IPS-20b (cell line): ENCODE measurements around the gene DPYD.

ENCODE experiments used
- H3K27ac ChIP-seq: one replicate; pipeline ENCODE4 v1.5.1; 2013; ENCODE audit warnings: low read length
- H3K27me3 ChIP-seq: 2 replicates; pipeline ENCODE4 v1.6.1; 2013; ENCODE audit warnings: mild to moderate bottlenecking, low read length, inconsistent platforms; ENCODE audit not compliant: insufficient read depth
- H3K36me3 ChIP-seq: 2 replicates; pipeline ENCODE4 v1.6.1; 2013; ENCODE audit warnings: low read depth, mild to moderate bottlenecking, inconsistent platforms, low read length, moderate library complexity; ENCODE audit not compliant: insufficient read depth
- H3K4me1 ChIP-seq: 2 replicates; pipeline ENCODE4 v1.6.1; 2013; ENCODE audit warnings: mild to moderate bottlenecking, control low read depth, inconsistent platforms, low read length, moderate library complexity; ENCODE audit not compliant: insufficient read depth
- H3K4me3 ChIP-seq: 2 replicates; pipeline ENCODE4 v1.5.1; 2013; ENCODE audit warnings: mild to moderate bottlenecking, low read length, inconsistent platforms
- H3K9ac ChIP-seq: 2 replicates; pipeline ENCODE4 v1.6.1; 2013; ENCODE audit warnings: low read depth, mild to moderate bottlenecking, inconsistent platforms, low read length, moderate library complexity
- H3K9me3 ChIP-seq: 2 replicates; pipeline ENCODE4 v1.6.1; 2013; ENCODE audit warnings: mild to moderate bottlenecking, low read depth, low read length, inconsistent platforms; ENCODE audit not compliant: insufficient read depth

Gene DPYD

GRCh38 chr1:97832481-97832880, 88.4 kb downstream of the DPYD start:
- H3K4me3 ChIP-seq, result no peak overlapping the region
- no peak overlapping the region for H3K9ac ChIP-seq
- no peaks in the 10 kb centered on the region for H3K27me3 ChIP-seq
- no peaks in the 10 kb centered on the region for H3K9me3 ChIP-seq
- H3K4me1 ChIP-seq, result no peaks in the 10 kb centered on the region
- no peak overlapping the region for H3K27ac ChIP-seq
- H3K36me3 ChIP-seq, result no peaks in the 10 kb centered on the region

GRCh38 chr1:97827887-97828286, 92.9 kb downstream of the DPYD start:
- Histone ChIP-seq H3K4me1 (peaks cover 4% of the 10 kb centered on the region; the same call in 1 of the 2 replicates), H3K36me3 (no peaks in the 10 kb centered on the region), H3K9me3 (no peaks in the 10 kb centered on the region), H3K27ac (no peak overlapping the region), H3K27me3 (no peaks in the 10 kb centered on the region), H3K9ac (no peak overlapping the region), H3K4me3 (no peak overlapping the region)

GRCh38 chr1:97826820-97827219, 94.0 kb downstream of the DPYD start:
- Histone ChIP-seq H3K27me3 (no peaks in the 10 kb centered on the region), H3K9me3 (no peaks in the 10 kb centered on the region), H3K27ac (no peak overlapping the region), H3K36me3 (no peaks in the 10 kb centered on the region), H3K4me3 (no peak overlapping the region), H3K4me1 (peaks cover 4% of the 10 kb centered on the region; the same call in 1 of the 2 replicates), H3K9ac (no peak overlapping the region)

- H3K4me3 ChIP-seq, result no peak overlapping the region
- H3K27ac ChIP-seq, result no peak overlapping the region
- H3K9me3 ChIP-seq, result no peaks in the 10 kb centered on the region
- H3K36me3 ChIP-seq, result no peaks in the 10 kb centered on the region
- no peak overlapping the region for H3K9ac ChIP-seq
- H3K27me3 ChIP-seq, result no peaks in the 10 kb centered on the region
- peaks cover 4% of the 10 kb centered on the region; the same call in 1 of the 2 replicates for H3K4me1 ChIP-seq
These were observed 96.2 kb downstream of the DPYD start for GRCh38 chr1:97824624-97825023.

- Histone ChIP-seq H3K27ac (no peak overlapping the region), H3K4me3 (no peak overlapping the region), H3K36me3 (no peaks in the 10 kb centered on the region), H3K9me3 (no peaks in the 10 kb centered on the region), H3K27me3 (no peaks in the 10 kb centered on the region), H3K9ac (no peak overlapping the region), H3K4me1 (peaks cover 4% of the 10 kb centered on the region; the same call in 1 of the 2 replicates)
These were observed 96.6 kb downstream of the DPYD start for GRCh38 chr1:97824200-97824599.

- H3K9ac ChIP-seq, result no peak overlapping the region
- H3K27ac ChIP-seq, result no peak overlapping the region
These were observed 100.2 kb downstream of the DPYD start for GRCh38 chr1:97820470-97821188.

GRCh38 chr1:97816927-97817326, 103.9 kb downstream of the DPYD start:
- Histone ChIP-seq H3K36me3 (no peaks in the 10 kb centered on the region), H3K27me3 (no peaks in the 10 kb centered on the region), H3K4me3 (no peak overlapping the region), H3K4me1 (no peaks in the 10 kb centered on the region; the same call in 1 of the 2 replicates), H3K27ac (no peak overlapping the region), H3K9ac (no peak overlapping the region), H3K9me3 (no peaks in the 10 kb centered on the region)

More at GRCh38 chr1:97820470-97821188, 100.2 kb downstream of the DPYD start:
- H3K27me3 ChIP-seq, result no peaks in the 10 kb centered on the region
- H3K9me3 ChIP-seq, result no peaks in the 10 kb centered on the region
- peaks cover 4% of the 10 kb centered on the region; the same call in 1 of the 2 replicates for H3K4me1 ChIP-seq
- no peak overlapping the region for H3K4me3 ChIP-seq
- no peaks in the 10 kb centered on the region for H3K36me3 ChIP-seq

- Histone ChIP-seq H3K9ac (no peak overlapping the region), H3K9me3 (no peaks in the 10 kb centered on the region), H3K36me3 (no peaks in the 10 kb centered on the region), H3K27ac (no peak overlapping the region), H3K27me3 (no peaks in the 10 kb centered on the region), H3K4me3 (no peak overlapping the region), H3K4me1 (no peaks in the 10 kb centered on the region; the same call in 1 of the 2 replicates)
These were observed 106.0 kb downstream of the DPYD start for GRCh38 chr1:97814804-97815203.

- Histone ChIP-seq H3K4me1 (no peaks in the 10 kb centered on the region; the same call in 1 of the 2 replicates), H3K4me3 (no peak overlapping the region), H3K9ac (no peak overlapping the region), H3K9me3 (no peaks in the 10 kb centered on the region), H3K27ac (no peak overlapping the region), H3K27me3 (no peaks in the 10 kb centered on the region), H3K36me3 (no peaks in the 10 kb centered on the region)
These were observed 106.7 kb downstream of the DPYD start for GRCh38 chr1:97814121-97814520.

- no peaks in the 10 kb centered on the region for H3K9me3 ChIP-seq
- H3K27me3 ChIP-seq, result no peaks in the 10 kb centered on the region
- no peaks in the 10 kb centered on the region; the same call in 1 of the 2 replicates for H3K4me1 ChIP-seq
- H3K27ac ChIP-seq, result no peak overlapping the region
- H3K4me3 ChIP-seq, result no peak overlapping the region
- H3K36me3 ChIP-seq, result no peaks in the 10 kb centered on the region
- H3K9ac ChIP-seq, result no peak overlapping the region
These were observed 108.8 kb downstream of the DPYD start for GRCh38 chr1:97812076-97812475.

- no peaks in the 10 kb centered on the region for H3K36me3 ChIP-seq
- no peak overlapping the region for H3K27ac ChIP-seq
- H3K4me1 ChIP-seq, result no peaks in the 10 kb centered on the region
- no peak overlapping the region for H3K4me3 ChIP-seq
- no peaks in the 10 kb centered on the region for H3K27me3 ChIP-seq
- H3K9me3 ChIP-seq, result no peaks in the 10 kb centered on the region
- no peak overlapping the region for H3K9ac ChIP-seq
These were observed 113.8 kb downstream of the DPYD start for GRCh38 chr1:97806996-97807520.

GRCh38 chr1:97806326-97806725, 114.5 kb downstream of the DPYD start:
- no peak overlapping the region for H3K27ac ChIP-seq

More at GRCh38 chr1:97806326-97806725, 114.5 kb downstream of the DPYD start:
- H3K4me1 ChIP-seq, result no peaks in the 10 kb centered on the region
- H3K36me3 ChIP-seq, result no peaks in the 10 kb centered on the region
- H3K9ac ChIP-seq, result no peak overlapping the region
- no peak overlapping the region for H3K4me3 ChIP-seq
- H3K9me3 ChIP-seq, result no peaks in the 10 kb centered on the region
- H3K27me3 ChIP-seq, result no peaks in the 10 kb centered on the region
